H9 (cell line): Measurements from ENCODE around the gene LILRA5. TPM values are rescaled to one million over a fixed set of nuclear protein-coding genes. Genes with fewer than 3 reads are reported as not detected.

Source experiments
- DNase-seq: peaks from one replicate; pipeline ENCODE4 v3.0.0-alpha.2; 2017
- H2AFZ ChIP-seq: one replicate; pipeline ENCODE4 v1.6.1; 2013; ENCODE audit warnings: mild to moderate bottlenecking, low read length, control low read depth, moderate library complexity
- H2AK5ac ChIP-seq: 2 replicates; pipeline ENCODE4 v1.6.1; 2013; ENCODE audit warnings: low read length, control low read depth, mixed read lengths; ENCODE audit not compliant: insufficient read length
- H2BK120ac ChIP-seq: one replicate; pipeline ENCODE4 v1.6.1; 2013; ENCODE audit warnings: low read depth, mild to moderate bottlenecking, low read length, control low read depth, inconsistent platforms; ENCODE audit not compliant: poor library complexity, severe bottlenecking
- H2BK12ac ChIP-seq: 2 replicates; pipeline ENCODE4 v1.6.1; 2013; ENCODE audit warnings: low read length, control low read depth, mixed read lengths, low read depth; ENCODE audit not compliant: insufficient read length
- H2BK15ac ChIP-seq: 2 replicates; pipeline ENCODE4 v1.6.1; 2013; ENCODE audit warnings: low read depth, low read length, control low read depth
- H2BK20ac ChIP-seq: one replicate; pipeline ENCODE4 v1.6.1; 2013; ENCODE audit warnings: low read depth, mild to moderate bottlenecking, low read length, control low read depth, inconsistent platforms; ENCODE audit not compliant: poor library complexity, severe bottlenecking
- H2BK5ac ChIP-seq: 2 replicates; pipeline ENCODE4 v1.6.1; 2013; ENCODE audit warnings: low read length, control low read depth, mixed read lengths; ENCODE audit not compliant: insufficient read length
- H3K14ac ChIP-seq: 2 replicates; pipeline ENCODE4 v1.6.1; 2013; ENCODE audit warnings: low read length, control low read depth; ENCODE audit not compliant: insufficient read depth
- H3K18ac ChIP-seq: 2 replicates; pipeline ENCODE4 v1.6.1; 2013; ENCODE audit warnings: low read depth, mild to moderate bottlenecking, mixed read lengths, low read length, control low read depth; ENCODE audit not compliant: insufficient read length
- H3K23ac ChIP-seq: 2 replicates; pipeline ENCODE4 v1.6.1; 2013; ENCODE audit warnings: low read length, control low read depth, mixed read lengths, low read depth; ENCODE audit not compliant: insufficient read length
- H3K23me2 ChIP-seq: 2 replicates; pipeline ENCODE4 v1.6.1; 2013; ENCODE audit warnings: low read depth, mild to moderate bottlenecking, mixed read lengths, low read length, control low read depth; ENCODE audit not compliant: insufficient read length, poor library complexity, severe bottlenecking
- H3K27ac ChIP-seq: 2 replicates; pipeline ENCODE4 v1.5.1; 2013; ENCODE audit warnings: low read length, control low read depth, mixed read lengths, low read depth; ENCODE audit not compliant: insufficient read length
- H3K27me3 ChIP-seq: 2 replicates; pipeline ENCODE4 v1.6.1; 2013; ENCODE audit warnings: low read length, control low read depth, inconsistent platforms; ENCODE audit not compliant: insufficient read depth
- H3K4ac ChIP-seq: 2 replicates; pipeline ENCODE4 v1.6.1; 2013; ENCODE audit warnings: low read depth, mild to moderate bottlenecking, control low read depth, inconsistent platforms, low read length, moderate library complexity
- H3K4me1 ChIP-seq: 2 replicates; pipeline ENCODE4 v1.6.1; 2013; ENCODE audit warnings: low read length, control low read depth, inconsistent platforms; ENCODE audit not compliant: insufficient read depth
- H3K4me2 ChIP-seq: 2 replicates; pipeline ENCODE4 v1.6.1; 2013; ENCODE audit warnings: low read length, control low read depth, mixed read lengths; ENCODE audit not compliant: insufficient read length, insufficient read depth
- H3K56ac ChIP-seq: 2 replicates; pipeline ENCODE4 v1.6.1; 2013; ENCODE audit warnings: low read depth, mild to moderate bottlenecking, mixed read lengths, low read length, control low read depth; ENCODE audit not compliant: insufficient read length
- H3K79me1 ChIP-seq: 2 replicates; pipeline ENCODE4 v1.6.1; 2013; ENCODE audit warnings: low read depth, mild to moderate bottlenecking, moderate library complexity, low read length, control low read depth, inconsistent platforms; ENCODE audit not compliant: insufficient read depth, poor library complexity, severe bottlenecking
- H3K79me2 ChIP-seq: 2 replicates; pipeline ENCODE4 v1.6.1; 2013; ENCODE audit warnings: low read length, control low read depth, inconsistent platforms; ENCODE audit not compliant: insufficient read depth
- H3K9ac ChIP-seq: 2 replicates; pipeline ENCODE4 v1.6.1; 2013; ENCODE audit warnings: low read length, control low read depth, mixed read lengths; ENCODE audit not compliant: insufficient read length; ENCODE audit errors: extremely low read depth
- H3K9me3 ChIP-seq: one replicate; pipeline ENCODE4 v1.6.1; 2013; ENCODE audit warnings: low read depth, low read length, inconsistent platforms; ENCODE audit not compliant: control insufficient read depth
- H3T11ph ChIP-seq: one replicate; pipeline ENCODE4 v1.6.1; 2013; ENCODE audit warnings: mild to moderate bottlenecking, low read length, control low read depth, inconsistent platforms
- H4K20me1 ChIP-seq: one replicate; pipeline ENCODE4 v1.6.1; 2013; ENCODE audit not compliant: control insufficient read depth, insufficient read length, insufficient read depth
- H4K5ac ChIP-seq: 2 replicates; pipeline ENCODE4 v1.6.1; 2013; ENCODE audit warnings: low read depth, mild to moderate bottlenecking, mixed read lengths, low read length, control low read depth; ENCODE audit not compliant: insufficient read length
- H4K8ac ChIP-seq: replicated peaks from 2 replicates; pipeline ENCODE4 v1.6.1; 2013; ENCODE audit warnings: low read length, control low read depth, mixed read lengths, low read depth; ENCODE audit not compliant: insufficient read length
- H4K91ac ChIP-seq: 2 replicates; pipeline ENCODE4 v1.6.1; 2013; ENCODE audit warnings: low read depth, mild to moderate bottlenecking, moderate library complexity, mixed read lengths, low read length, control low read depth; ENCODE audit not compliant: insufficient read length
- H3K27ac Mint-ChIP-seq, 3 experiments: 2 replicates in 2 of 3; 3 replicates in 1 of 3; pipeline ENCODE4 v1.8.0; 2020 to 2021; ENCODE audit warnings: mixed read lengths in 3 of 3, mild to moderate bottlenecking in 1 of 3, moderate library complexity in 1 of 3
- H3K27me3 Mint-ChIP-seq: 2 replicates; pipeline ENCODE4 v1.8.0; 2021; ENCODE audit warnings: low read depth, mild to moderate bottlenecking, moderate library complexity, mixed read lengths
- H3K36me3 Mint-ChIP-seq, 3 experiments: 2 replicates in 2 of 3; 3 replicates in 1 of 3; pipeline ENCODE4 v1.8.0; 2020 to 2021; ENCODE audit warnings: low read depth in 3 of 3, mixed read lengths in 3 of 3; ENCODE audit not compliant: insufficient read depth in 1 of 3
- H3K4me1 Mint-ChIP-seq, 2 experiments: 2 replicates each; pipeline ENCODE4 v1.8.0; 2020; ENCODE audit warnings: mixed read lengths in 2 of 2
- H3K4me3 Mint-ChIP-seq, 2 experiments: 2 replicates in 1 of 2; 3 replicates in 1 of 2; pipeline ENCODE4 v1.8.0; 2020 to 2021; ENCODE audit warnings: mild to moderate bottlenecking in 2 of 2, mixed read lengths in 2 of 2, moderate library complexity in 1 of 2
- H3K9me3 Mint-ChIP-seq, 2 experiments: 2 replicates in 1 of 2; 3 replicates in 1 of 2; pipeline ENCODE4 v1.8.0; 2020; ENCODE audit warnings: mild to moderate bottlenecking in 2 of 2, mixed read lengths in 2 of 2, moderate library complexity in 1 of 2
- CTCF ChIP-seq: fragments of 200-600 bp; sonication (generic); conservative IDR thresholded peaks from 3 replicates; pipeline ENCODE4 v1.8.0; 2021; ENCODE audit warnings: antibody characterized with exemption, mild to moderate bottlenecking
- WGBS: extraction: QIAGEN DNeasy Blood & Tissue Kit; methylation state at CpG from one replicate; pipeline ENCODE4 v1.1.7; 2013; ENCODE audit warnings: missing lambda C conversion rate, low lambda C conversion rate, mixed read lengths; ENCODE audit not compliant: insufficient read length; ENCODE audit errors: extremely low coverage; 5-methylcytosine and 5-hydroxymethylcytosine counted together
- total RNA-seq: library from RNA; stranded (reverse); gene quantifications from 2 replicates; pipeline ENCODE4 v1.2.1, GENCODE V29; 2021

The LILRA5 gene
- total RNA-seq, 1 experiment from 2014 or later: not detected

- Histone ChIP-seq H3K27ac (no peak overlapping the region), H2BK120ac (no peak overlapping the region), H3K79me2 (no peaks in the 10 kb centered on the region), H3K23ac (no peak overlapping the region), H3K79me1 (no peaks in the 10 kb centered on the region), H2AK5ac (no peak overlapping the region), H2BK20ac (no peak overlapping the region), H3K18ac (no peak overlapping the region), H3K56ac (no peak overlapping the region), H3K14ac (no peak overlapping the region), H3K4me1 (no peaks in the 10 kb centered on the region), H2AFZ (no peak overlapping the region), H3T11ph (no peak overlapping the region), H2BK12ac (no peak overlapping the region), H4K20me1 (no peaks in the 10 kb centered on the region), H3K27me3 (no peaks in the 10 kb centered on the region), H3K23me2 (no peaks in the 10 kb centered on the region), H4K8ac (no peak overlapping the region), H3K4ac (no peak overlapping the region), H4K5ac (no peak overlapping the region), H3K9me3 (no peaks in the 10 kb centered on the region), H2BK15ac (no peak overlapping the region), H3K4me2 (no peak overlapping the region), H4K91ac (no peak overlapping the region), H3K9ac (no peak overlapping the region), H2BK5ac (no peak overlapping the region)
- H3K36me3 Mint-ChIP-seq: no peaks in the 10 kb centered on the region
- no peak for TF ChIP-seq CTCF
- no peak overlapping the region for H3K4me3 Mint-ChIP-seq
- WGBS: no CpG with 5 or more reads among the region's 1 CpG
- no peak overlapping the region for H3K27ac Mint-ChIP-seq
- no peak for DNase-seq
- H3K27me3 Mint-ChIP-seq: peaks cover 65% of the 10 kb centered on the region
- peaks cover 5 to 76% of the 10 kb centered on the region in 2 experiments; a peak in 4 of 5 replicates for H3K9me3 Mint-ChIP-seq
- no peaks in the 10 kb centered on the region for H3K4me1 Mint-ChIP-seq
These were observed 7.8 kb downstream of the LILRA5 start for GRCh38 chr19:54305141-54305540.
